K562 (cell line): ENCODE results near the gene BMAL2. TPM values are rescaled to one million over a fixed set of nuclear protein-coding genes. Genes with fewer than 3 reads are reported as not detected.

Source experiments
- ATAC-seq: fragments of 200-7000 bp; cut with Tn5 transposase; 3 replicates; pipeline ENCODE4 v1.9.1; 2020; ENCODE audit warnings: moderate library complexity
- BruUV-seq: library from RNA; stranded (reverse); fragments of 400-500 nt; replicated peaks from 2 replicates; lab custom pipeline; 2021; lab: Mats Ljungman, UMichigan
- CTCF ChIA-PET: fragments of 300-600 bp; formaldehyde crosslinking; extraction: SDS; loops from one replicate; lab custom pipeline; 2021; ENCODE audit warnings: low intra/inter-chr PET ratio; lab: Yijun Ruan, JAX
- POLR2A ChIA-PET: fragments of 300-600, 350-650 bp; sonication (Branson Sonifier 250); formaldehyde crosslinking; extraction: SDS; loops from one replicate; lab custom pipeline; 2021; ENCODE audit warnings: antibody characterized with exemption, inconsistent platforms; lab: Yijun Ruan, JAX
- DNase-seq, 4 experiments: peaks; one replicate each; pipeline versions ENCODE4 v3.0.0 to v3.0.0-alpha.2; 2011 to 2018; ENCODE audit warnings: low spot score in 3 of 4, mixed read lengths in 3 of 4; ENCODE audit errors: extremely low read depth in 1 of 4
- FAIRE-seq: peaks from 2 replicates; lab custom pipeline; 2011; peaks lifted over from hg19 to GRCh38; lab: Jason Lieb, UNC
- H2AFZ ChIP-seq: 2 replicates; pipeline ENCODE4 v1.6.0; 2011; ENCODE audit warnings: low read depth, low read length, control low read depth, inconsistent platforms
- H3K27ac ChIP-seq: fragments of 200-600 bp; 3 replicates; pipeline ENCODE4 v1.8.0; 2011; ENCODE audit warnings: low read depth, mild to moderate bottlenecking, control low read depth, inconsistent platforms, low read length, moderate library complexity, mixed read lengths; ENCODE audit errors: extremely low read depth
- H3K27me3 ChIP-seq, 2 experiments: fragments of 300-600 bp in 1 of 2; 2 replicates in 1 of 2; 3 replicates in 1 of 2; pipeline versions ENCODE4 v1.6.0 to v1.8.0; 2011; ENCODE audit warnings: inconsistent platforms in 2 of 2, low read length in 2 of 2, mild to moderate bottlenecking in 1 of 2, mixed read lengths in 1 of 2, moderate library complexity in 1 of 2; ENCODE audit not compliant: control insufficient read depth in 2 of 2, insufficient read depth in 2 of 2
- H3K36me3 ChIP-seq: fragments of 300-600 bp; 3 replicates; pipeline ENCODE4 v1.8.0; 2011; ENCODE audit warnings: mild to moderate bottlenecking, low read length, inconsistent platforms; ENCODE audit not compliant: control insufficient read depth, insufficient read depth
- H3K4me1 ChIP-seq, 2 experiments: fragments of 200-600 bp in 1 of 2; replicated peaks in 1 of 2; 2 replicates in 1 of 2; 3 replicates in 1 of 2; pipeline versions ENCODE4 v1.5.1 to v1.8.0; 2011; ENCODE audit warnings: inconsistent platforms in 2 of 2, low read length in 2 of 2, mild to moderate bottlenecking in 1 of 2, mixed read lengths in 1 of 2, moderate library complexity in 1 of 2; ENCODE audit not compliant: control insufficient read depth in 2 of 2, insufficient read depth in 2 of 2
- H3K4me2 ChIP-seq: 2 replicates; pipeline ENCODE4 v1.6.1; 2011; ENCODE audit warnings: low read length, control low read depth, inconsistent platforms, mixed read lengths; ENCODE audit not compliant: insufficient read depth
- H3K4me3 ChIP-seq: fragments of 200-600 bp; sonication (generic), shearing (Covaris generic); 2 replicates; pipeline ENCODE4 v1.5.1; 2016; ENCODE audit warnings: control low read depth, inconsistent platforms
- H3K79me2 ChIP-seq: fragments of 200-600 bp; 3 replicates; pipeline ENCODE4 v1.8.0; 2011; ENCODE audit warnings: low read length, inconsistent platforms; ENCODE audit not compliant: control insufficient read depth, insufficient read depth
- H3K9ac ChIP-seq, 2 experiments: 2 replicates each; pipeline versions ENCODE4 v1.6.0 to v1.6.1; 2011; ENCODE audit warnings: low read depth in 2 of 2, low read length in 2 of 2, control low read depth in 1 of 2, inconsistent platforms in 1 of 2, mild to moderate bottlenecking in 1 of 2, mixed read lengths in 1 of 2; ENCODE audit not compliant: insufficient read depth in 1 of 2
- H3K9me1 ChIP-seq: one replicate; pipeline ENCODE4 v1.6.0; 2011; ENCODE audit warnings: inconsistent platforms, mild to moderate bottlenecking, low read length, moderate library complexity; ENCODE audit not compliant: control insufficient read depth, insufficient read depth
- H3K9me3 ChIP-seq: replicated peaks from 2 replicates; pipeline ENCODE4 v1.5.1; 2011; ENCODE audit warnings: low read depth, low read length, inconsistent platforms; ENCODE audit not compliant: control insufficient read depth, insufficient read depth
- H4K20me1 ChIP-seq: replicated peaks from 2 replicates; pipeline ENCODE4 v1.6.1; 2011; ENCODE audit warnings: low read length, inconsistent platforms, mixed read lengths; ENCODE audit not compliant: control insufficient read depth, insufficient read depth
- CTBP1 ChIP-seq: fragments of 450-650 bp; IDR thresholded peaks from 2 replicates; pipeline ENCODE4 v1.6.1; 2016; ENCODE audit warnings: borderline replicate concordance
- GTF2B ChIP-seq: IDR thresholded peaks from 2 replicates; pipeline ENCODE4 v1.6.1; 2011; ENCODE audit not compliant: insufficient read length; ENCODE audit errors: extremely low read depth
- HMGXB4 ChIP-seq: sonication (generic); formaldehyde crosslinking; IDR thresholded peaks from 2 replicates; pipeline ENCODE4 v1.8.1; 2023; ENCODE audit warnings: mild to moderate bottlenecking, missing genetic modification reagents
- KDM2B ChIP-seq: fragments of 250-450 bp; sonication (Bioruptor Pico); IDR thresholded peaks from 2 replicates; pipeline ENCODE4 v1.8.0; 2021; ENCODE audit warnings: mild to moderate bottlenecking, moderate library complexity
- LCOR ChIP-seq: sonication (generic); formaldehyde crosslinking; IDR thresholded peaks from 2 replicates; pipeline ENCODE4 v1.8.0; 2022; ENCODE audit warnings: mild to moderate bottlenecking, missing genetic modification reagents
- NFE2 ChIP-seq: IDR thresholded peaks from 2 replicates; pipeline ENCODE4 v1.6.1; 2014; ENCODE audit warnings: antibody characterized with exemption, low read depth
- RBFOX2 ChIP-seq: fragments of 200-400 bp; formaldehyde crosslinking; IDR thresholded peaks from 2 replicates; pipeline ENCODE4 v1.6.1; 2017; ENCODE audit warnings: low read depth, mild to moderate bottlenecking, low read length, moderate library complexity
- ZNF740 ChIP-seq, 3 experiments: fragments of 200-800 bp in 1 of 3; sonication (Bioruptor generic) in 1 of 3; sonication (generic) in 1 of 3; formaldehyde crosslinking in 1 of 3; IDR thresholded peaks; 2 replicates each; pipeline versions ENCODE4 v1.6.1 to v1.8.0; 2016 to 2022; ENCODE audit warnings: mild to moderate bottlenecking in 2 of 3, missing compliant biosample characterization in 2 of 3, missing genetic modification characterization in 2 of 3, missing genetic modification reagents in 1 of 3
- WGBS: fragments of 100-300 bp; shearing (Covaris generic); methylation state at CpG from one replicate; pipeline ENCODE4 v1.1.6; 2016; ENCODE audit warnings: low coverage, mixed read lengths; ENCODE audit not compliant: insufficient coverage; ENCODE audit errors: missing lambda C conversion rate; 5-methylcytosine and 5-hydroxymethylcytosine counted together
- in situ Hi-C: fragments of 300-500 bp; cut with MboI; formaldehyde crosslinking; loops from 4 replicates; pipeline ENCODE4 v1.15.0; 2018; ENCODE audit warnings: inconsistent platforms, mixed read lengths
- intact Hi-C: fragments of 100-400 bp; cut with micrococcal nuclease; formaldehyde crosslinking; loops from 2 replicates; pipeline ENCODE4 v1.14.2; 2022
- polyA plus RNA-seq, 8 experiments: library from polyadenylated mRNA; depleted of rRNA in 4 of 8; stranded (reverse) in 5 of 8; unstranded in 3 of 8; fragments of >200 nt; fragmentation: Nextera tagmentation in 2 of 8; fragmentation: Illumina TruSeq in 1 of 8; extraction: Ambion mirVana in 2 of 8; extraction: Trizol in 1 of 8; gene quantifications; 2 replicates each; pipeline versions ENCODE4 v1.2.1 to v1.2.3, GENCODE V29; 2011 to 2014; ENCODE audit warnings: inconsistent platforms in 1 of 8, missing spikeins in 1 of 8
- total RNA-seq, 7 experiments: library from RNA; depleted of rRNA in 6 of 7; stranded (reverse); fragments of >200 nt in 6 of 7; fragmentation: Illumina TruSeq in 2 of 7; extraction: Trizol in 2 of 7; gene quantifications; 2 replicates each; pipeline versions ENCODE4 v1.2.1 to v1.2.3, GENCODE V29; 2011 to 2021; ENCODE audit warnings: low replicate concordance in 1 of 7
- TF ChIP-seq, protein P1 (sequence below): fragments of 450-650 bp; IDR thresholded peaks from one replicate; pipeline ENCODE4 v1.6.1; 2018; ENCODE audit warnings: mild to moderate bottlenecking, moderate library complexity; ENCODE audit not compliant: partially characterized antibody
- TF ChIP-seq, protein P2 (sequence below): fragments of 200-800 bp; sonication (Bioruptor generic); IDR thresholded peaks from 2 replicates; pipeline ENCODE4 v1.6.1; 2016; ENCODE audit warnings: missing genetic modification characterization, missing compliant biosample characterization

The BMAL2 gene
- total and polyA plus RNA-seq, 9 of the 15 experiments (the other 6 are each of a cell fraction or from before 2014, with no cell fraction given), result 0.01 to 1.1 (median 0.50) TPM

GRCh38 chr12:27284021-27284420 lies 48.6 kb upstream of the BMAL2 start:
- Histone ChIP-seq H2AFZ (no peak overlapping the region), H3K9me1 (no peaks in the 10 kb centered on the region), H3K4me3 (no peak overlapping the region), H3K9ac (no peak overlapping the region), H3K4me1 (no peaks in the 10 kb centered on the region), H3K27me3 (no peaks in the 10 kb centered on the region; a peak in 1 of 5 replicates), H3K36me3 (no peaks in the 10 kb centered on the region), H3K27ac (no peak overlapping the region), H4K20me1 (peaks cover 2% of the 10 kb centered on the region; the same call in 1 of the 2 replicates), H3K4me2 (no peak overlapping the region), H3K9me3 (no peaks in the 10 kb centered on the region), H3K79me2 (no peaks in the 10 kb centered on the region)
- BruUV-seq, result no TSS peak
- CTCF ChIA-PET, result no interaction called here
- 0% methylated on average over 3 of the region's 3 CpGs for WGBS
- no peak for DNase-seq
- POLR2A ChIA-PET, result interaction anchor here (1.4 kb wide), 1 partner anchor 12 kb away, joined by 3 read pairs; no protein-coding TSS in a partner anchor
- in situ Hi-C loops, result no loop called here
- ATAC-seq, result no peak
- intact Hi-C loops, result no loop called here
- FAIRE-seq, result no peak
- TF ChIP-seq, protein P1, sequence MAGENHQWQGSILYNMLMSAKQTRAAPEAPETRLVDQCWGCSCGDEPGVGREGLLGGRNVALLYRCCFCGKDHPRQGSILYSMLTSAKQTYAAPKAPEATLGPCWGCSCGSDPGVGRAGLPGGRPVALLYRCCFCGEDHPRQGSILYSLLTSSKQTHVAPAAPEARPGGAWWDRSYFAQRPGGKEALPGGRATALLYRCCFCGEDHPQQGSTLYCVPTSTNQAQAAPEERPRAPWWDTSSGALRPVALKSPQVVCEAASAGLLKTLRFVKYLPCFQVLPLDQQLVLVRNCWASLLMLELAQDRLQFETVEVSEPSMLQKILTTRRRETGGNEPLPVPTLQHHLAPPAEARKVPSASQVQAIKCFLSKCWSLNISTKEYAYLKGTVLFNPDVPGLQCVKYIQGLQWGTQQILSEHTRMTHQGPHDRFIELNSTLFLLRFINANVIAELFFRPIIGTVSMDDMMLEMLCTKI, result no peak
- no peak for TF ChIP-seq ZNF740 (CRISPR knock-in tag; IDR thresholded peaks at IDR 0.05)
- no peak for TF ChIP-seq ZNF740 (tag; IDR thresholded peaks at IDR 0.05)
- TF ChIP-seq CTBP1, result no peak
- TF ChIP-seq RBFOX2, result no peak
- no peak for TF ChIP-seq NFE2
- TF ChIP-seq GTF2B, result no peak
- TF ChIP-seq LCOR (CRISPR knock-in tag), result no peak
- TF ChIP-seq, protein P2, sequence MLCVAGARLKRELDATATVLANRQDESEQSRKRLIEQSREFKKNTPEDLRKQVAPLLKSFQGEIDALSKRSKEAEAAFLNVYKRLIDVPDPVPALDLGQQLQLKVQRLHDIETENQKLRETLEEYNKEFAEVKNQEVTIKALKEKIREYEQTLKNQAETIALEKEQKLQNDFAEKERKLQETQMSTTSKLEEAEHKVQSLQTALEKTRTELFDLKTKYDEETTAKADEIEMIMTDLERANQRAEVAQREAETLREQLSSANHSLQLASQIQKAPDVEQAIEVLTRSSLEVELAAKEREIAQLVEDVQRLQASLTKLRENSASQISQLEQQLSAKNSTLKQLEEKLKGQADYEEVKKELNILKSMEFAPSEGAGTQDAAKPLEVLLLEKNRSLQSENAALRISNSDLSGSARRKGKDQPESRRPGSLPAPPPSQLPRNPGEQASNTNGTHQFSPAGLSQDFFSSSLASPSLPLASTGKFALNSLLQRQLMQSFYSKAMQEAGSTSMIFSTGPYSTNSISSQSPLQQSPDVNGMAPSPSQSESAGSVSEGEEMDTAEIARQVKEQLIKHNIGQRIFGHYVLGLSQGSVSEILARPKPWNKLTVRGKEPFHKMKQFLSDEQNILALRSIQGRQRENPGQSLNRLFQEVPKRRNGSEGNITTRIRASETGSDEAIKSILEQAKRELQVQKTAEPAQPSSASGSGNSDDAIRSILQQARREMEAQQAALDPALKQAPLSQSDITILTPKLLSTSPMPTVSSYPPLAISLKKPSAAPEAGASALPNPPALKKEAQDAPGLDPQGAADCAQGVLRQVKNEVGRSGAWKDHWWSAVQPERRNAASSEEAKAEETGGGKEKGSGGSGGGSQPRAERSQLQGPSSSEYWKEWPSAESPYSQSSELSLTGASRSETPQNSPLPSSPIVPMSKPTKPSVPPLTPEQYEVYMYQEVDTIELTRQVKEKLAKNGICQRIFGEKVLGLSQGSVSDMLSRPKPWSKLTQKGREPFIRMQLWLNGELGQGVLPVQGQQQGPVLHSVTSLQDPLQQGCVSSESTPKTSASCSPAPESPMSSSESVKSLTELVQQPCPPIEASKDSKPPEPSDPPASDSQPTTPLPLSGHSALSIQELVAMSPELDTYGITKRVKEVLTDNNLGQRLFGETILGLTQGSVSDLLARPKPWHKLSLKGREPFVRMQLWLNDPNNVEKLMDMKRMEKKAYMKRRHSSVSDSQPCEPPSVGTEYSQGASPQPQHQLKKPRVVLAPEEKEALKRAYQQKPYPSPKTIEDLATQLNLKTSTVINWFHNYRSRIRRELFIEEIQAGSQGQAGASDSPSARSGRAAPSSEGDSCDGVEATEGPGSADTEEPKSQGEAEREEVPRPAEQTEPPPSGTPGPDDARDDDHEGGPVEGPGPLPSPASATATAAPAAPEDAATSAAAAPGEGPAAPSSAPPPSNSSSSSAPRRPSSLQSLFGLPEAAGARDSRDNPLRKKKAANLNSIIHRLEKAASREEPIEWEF, result no peak
- no peak for TF ChIP-seq HMGXB4 (CRISPR knock-in tag)
- no peak for TF ChIP-seq KDM2B (CRISPR knock-in tag)
